ENCODE results near the gene TFDP2.
"Not testable (repeated sequence)": the region's sequence is repeated elsewhere in the genome, so short reads cannot be mapped to it uniquely, and the experiment has no call there.

TFDP2 gene

GRCh38 chr3:141926929-141927328 lies 222.4 kb downstream of the TFDP2 start:
- DNase-seq (ENCODE audit: low read depth, low spot score) = no peak

GRCh38 chr3:141925677-141926076 lies 223.7 kb downstream of the TFDP2 start:
- DNase-seq (ENCODE audit: low read depth, low spot score) = not testable (repeated sequence)

- no peak for DNase-seq (ENCODE audit: low read depth, low spot score)
Observed at GRCh38 chr3:141921316-141921715, 228.0 kb downstream of the TFDP2 start.

- no peak for DNase-seq (ENCODE audit: low read depth, low spot score)
Observed at GRCh38 chr3:141920701-141921100, 228.6 kb downstream of the TFDP2 start.

- DNase-seq (ENCODE audit: low read depth, low spot score) = no peak
Observed at GRCh38 chr3:141915766-141916165, 233.6 kb downstream of the TFDP2 start.

GRCh38 chr3:141915016-141915415 lies 234.3 kb downstream of the TFDP2 start:
- no peak for DNase-seq (ENCODE audit: low read depth, low spot score)

GRCh38 chr3:141914311-141914710 lies 235.0 kb downstream of the TFDP2 start:
- DNase-seq (ENCODE audit: low read depth, low spot score) = no peak

GRCh38 chr3:141913150-141913811 lies 236.1 kb downstream of the TFDP2 start:
- peak; percentile 28 for DNase-seq (ENCODE audit: low read depth, low spot score)

- not testable (repeated sequence) for DNase-seq (ENCODE audit: low read depth, low spot score)
Observed at GRCh38 chr3:141909986-141910385, 239.4 kb downstream of the TFDP2 start.

GRCh38 chr3:141909408-141909807 lies 239.9 kb downstream of the TFDP2 start:
- no peak for DNase-seq (ENCODE audit: low read depth, low spot score)

GRCh38 chr3:141905129-141905528 lies 244.2 kb downstream of the TFDP2 start:
- DNase-seq (ENCODE audit: low read depth, low spot score) = no peak

- DNase-seq (ENCODE audit: low read depth, low spot score) = no peak
Observed at GRCh38 chr3:141904203-141904602, 245.1 kb downstream of the TFDP2 start.

GRCh38 chr3:141901914-141902313 lies 247.4 kb downstream of the TFDP2 start:
- DNase-seq (ENCODE audit: low read depth, low spot score) = no peak

GRCh38 chr3:141900343-141900742 lies 249.0 kb downstream of the TFDP2 start:
- no peak for DNase-seq (ENCODE audit: low read depth, low spot score)

- no peak for DNase-seq (ENCODE audit: low read depth, low spot score)
Observed at GRCh38 chr3:141898908-141899307, 250.4 kb downstream of the TFDP2 start.

GRCh38 chr3:141895731-141896130 lies 253.6 kb downstream of the TFDP2 start:
- no peak for DNase-seq (ENCODE audit: low read depth, low spot score)

GRCh38 chr3:141894524-141895176 lies 254.7 kb downstream of the TFDP2 start:
- DNase-seq (ENCODE audit: low read depth, low spot score) = no peak
